Measurements from ENCODE around the gene U2SURP.

U2SURP gene

DNA sequence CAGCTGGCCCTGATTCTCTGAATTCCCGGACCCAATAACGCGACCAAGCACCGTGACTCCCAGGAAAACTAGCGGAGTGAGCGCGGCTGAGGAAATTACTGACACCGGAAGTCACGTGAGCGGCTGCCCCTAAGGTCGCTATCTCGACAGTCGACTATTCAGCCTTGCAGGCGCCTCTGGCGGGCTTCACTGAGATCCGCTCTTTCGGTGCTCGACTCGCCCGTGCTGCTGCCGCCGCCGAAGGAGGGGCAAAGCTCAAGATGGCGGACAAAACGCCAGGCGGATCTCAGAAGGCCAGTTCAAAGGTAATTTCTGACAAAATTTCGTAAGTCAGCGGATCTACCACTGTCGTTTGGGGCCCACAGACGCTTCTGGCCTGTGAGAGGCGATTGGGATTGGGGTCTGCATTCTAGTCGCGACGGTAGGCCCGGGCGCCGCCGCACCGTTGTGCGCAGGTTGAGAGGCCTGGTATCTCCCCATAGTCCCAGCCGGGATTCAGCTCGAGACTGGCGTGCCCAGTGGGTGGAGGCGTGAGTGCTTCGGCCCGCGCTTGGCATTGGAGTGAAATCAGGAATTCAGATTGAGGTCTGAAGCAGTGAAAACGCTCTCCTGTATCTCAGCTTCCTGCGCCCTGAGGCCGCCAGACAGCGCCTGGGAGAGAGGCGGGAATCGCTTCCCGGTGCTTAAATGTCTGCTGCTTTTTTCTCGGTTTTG lies at the start of gene U2SURP:
U2SURP (plus strand) TSS at position 202 of the 714 bp plus-strand sequence; CDS start at position 261, 59 bp downstream.
- ChIA-PET CTCF (interaction anchor here (0.5 to 3.7 kb wide), 4 partner anchors 8 to 179 kb away, joined by 3 to 15 read pairs (median 4); no protein-coding TSS in a partner anchor), POLR2A (interaction anchor here (0.7 to 2.7 kb wide), 19 partner anchors 8 to 686 kb away, joined by 3 to 11 read pairs (median 4); partner anchors contain the start of genes PCOLCE2 and XRN1)
- TF ChIP-seq NFRKB (IDR thresholded peaks at IDR 0.05) (peak; percentile 74), LEF1 (IDR thresholded peaks at IDR 0.05; ENCODE audit: borderline replicate concordance) (no peak), HDGF (IDR thresholded peaks at IDR 0.05; ENCODE audit: borderline replicate concordance) (no peak), FOXK2 (IDR thresholded peaks at IDR 0.05) (no peak), L3MBTL2 (conservative IDR thresholded peaks at IDR 0.05) (peak; percentile 45), SUZ12 (IDR thresholded peaks at IDR 0.05) (no peak), CTBP1 (IDR thresholded peaks at IDR 0.05; ENCODE audit: borderline replicate concordance) (peak; percentile 53; the same call in 1 of the 2 replicates), BHLHE40 (IDR thresholded peaks at IDR 0.05; ENCODE audit: borderline replicate concordance) (peak; percentile 42; the same call in 1 of the 2 replicates), FOXM1 (IDR thresholded peaks at IDR 0.05; ENCODE audit: borderline replicate concordance) (no peak), ARNT (IDR thresholded peaks at IDR 0.05) (peak; percentile 45; the same call in 1 of the 2 replicates), ZNF384 (IDR thresholded peaks at IDR 0.05) (no peak), SP1 (IDR thresholded peaks at IDR 0.05) (no peak), TARDBP (IDR thresholded peaks at IDR 0.05) (no peak), FOXA1 (IDR thresholded peaks at IDR 0.05) (no peak), ELF4 (IDR thresholded peaks at IDR 0.05) (peak; percentile 86)
- TF ChIP-seq, protein P1, sequence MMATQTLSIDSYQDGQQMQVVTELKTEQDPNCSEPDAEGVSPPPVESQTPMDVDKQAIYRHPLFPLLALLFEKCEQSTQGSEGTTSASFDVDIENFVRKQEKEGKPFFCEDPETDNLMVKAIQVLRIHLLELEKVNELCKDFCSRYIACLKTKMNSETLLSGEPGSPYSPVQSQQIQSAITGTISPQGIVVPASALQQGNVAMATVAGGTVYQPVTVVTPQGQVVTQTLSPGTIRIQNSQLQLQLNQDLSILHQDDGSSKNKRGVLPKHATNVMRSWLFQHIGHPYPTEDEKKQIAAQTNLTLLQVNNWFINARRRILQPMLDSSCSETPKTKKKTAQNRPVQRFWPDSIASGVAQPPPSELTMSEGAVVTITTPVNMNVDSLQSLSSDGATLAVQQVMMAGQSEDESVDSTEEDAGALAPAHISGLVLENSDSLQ (IDR thresholded peaks at IDR 0.05) = peak; percentile 55; the same call in 1 of the 2 replicates
- DNase-seq (ENCODE audit: extremely low spot score) = peak; percentile 97

DNA sequence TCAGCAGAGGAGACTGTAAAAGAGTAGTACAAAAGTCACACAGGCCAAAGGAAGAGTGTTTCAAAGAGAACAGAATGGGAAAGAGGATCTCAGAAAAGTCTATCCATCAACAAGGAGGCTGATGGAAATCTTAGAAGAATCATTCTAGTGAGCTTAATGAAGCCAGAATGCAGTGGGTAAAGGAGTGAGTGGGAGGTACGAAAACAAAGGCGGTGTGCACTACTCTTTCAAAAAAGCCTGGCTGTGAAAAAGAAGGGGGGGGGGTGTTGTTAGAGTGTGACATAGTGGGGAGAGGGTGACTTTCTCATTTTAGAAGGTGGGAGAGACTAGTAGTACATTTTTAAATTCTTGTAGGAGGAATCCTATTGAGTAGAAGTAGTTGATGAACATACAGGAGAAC lies 49.6 kb upstream of the U2SURP start:
- ChIA-PET POLR2A (no interaction called here), CTCF (no interaction called here)
- TF ChIP-seq ARNT (IDR thresholded peaks at IDR 0.05) (no peak), FOXA1 (IDR thresholded peaks at IDR 0.05) (no peak), TARDBP (IDR thresholded peaks at IDR 0.05) (no peak), BHLHE40 (IDR thresholded peaks at IDR 0.05; ENCODE audit: borderline replicate concordance) (no peak), LEF1 (IDR thresholded peaks at IDR 0.05; ENCODE audit: borderline replicate concordance) (no peak), SP1 (IDR thresholded peaks at IDR 0.05) (no peak), FOXK2 (IDR thresholded peaks at IDR 0.05) (no peak), ZNF384 (IDR thresholded peaks at IDR 0.05) (no peak), ELF4 (IDR thresholded peaks at IDR 0.05) (no peak), L3MBTL2 (conservative IDR thresholded peaks at IDR 0.05) (no peak), SUZ12 (IDR thresholded peaks at IDR 0.05) (no peak), NFRKB (IDR thresholded peaks at IDR 0.05) (no peak), CTBP1 (IDR thresholded peaks at IDR 0.05; ENCODE audit: borderline replicate concordance) (no peak), FOXM1 (IDR thresholded peaks at IDR 0.05; ENCODE audit: borderline replicate concordance) (no peak), HDGF (IDR thresholded peaks at IDR 0.05; ENCODE audit: borderline replicate concordance) (no peak)
- TF ChIP-seq, protein P1 (IDR thresholded peaks at IDR 0.05) = no peak
- DNase-seq (ENCODE audit: extremely low spot score) = no peak

DNA sequence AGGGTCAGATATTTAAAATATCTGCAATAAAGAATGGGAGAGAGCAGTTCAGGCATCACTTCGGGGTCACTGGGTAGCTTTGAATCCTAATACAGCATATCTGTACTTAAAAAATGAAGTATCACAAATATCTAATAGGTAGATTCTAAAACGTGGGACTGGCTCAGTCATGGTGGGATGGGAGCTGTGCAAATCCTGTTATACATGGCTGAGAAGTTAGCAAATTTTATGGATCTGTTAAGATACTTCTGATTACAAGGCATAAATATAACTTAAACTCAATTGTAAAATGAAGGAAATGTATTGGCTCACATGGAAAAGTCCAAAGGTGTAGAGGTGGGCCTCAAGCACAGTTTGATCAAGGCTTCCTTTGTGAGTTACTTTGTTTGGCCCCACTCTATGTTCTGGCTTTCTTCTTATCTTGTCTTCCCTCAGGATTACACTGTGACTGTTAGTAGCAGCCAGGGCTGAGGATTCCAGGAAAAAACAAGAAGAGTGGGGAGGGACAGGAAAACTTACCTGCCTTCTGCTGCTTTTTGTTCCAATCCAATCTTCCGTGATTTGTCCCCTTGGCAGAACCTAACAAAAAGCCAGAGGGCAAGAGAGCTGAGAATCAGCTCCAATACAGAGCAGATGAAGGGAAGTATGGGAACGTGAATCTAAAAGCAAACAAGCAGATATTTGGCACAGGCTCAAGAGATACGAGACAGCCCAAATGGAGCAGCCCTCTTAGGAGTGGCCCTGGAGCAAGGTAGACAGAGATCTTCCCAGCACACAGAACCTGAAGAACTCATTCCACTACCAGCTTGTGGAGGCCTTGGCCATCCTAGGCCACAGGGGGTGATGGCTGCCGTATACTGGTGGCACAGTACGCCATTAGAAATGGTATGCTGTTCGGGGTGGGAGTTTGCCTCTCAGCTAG lies 48.8 kb upstream of the U2SURP start:
- no peak for DNase-seq (ENCODE audit: extremely low spot score)
- ChIA-PET CTCF (no interaction called here), POLR2A (no interaction called here)
- TF ChIP-seq HDGF (IDR thresholded peaks at IDR 0.05; ENCODE audit: borderline replicate concordance) (no peak), SP1 (IDR thresholded peaks at IDR 0.05) (no peak), NFRKB (IDR thresholded peaks at IDR 0.05) (no peak), BHLHE40 (IDR thresholded peaks at IDR 0.05; ENCODE audit: borderline replicate concordance) (no peak), ARNT (IDR thresholded peaks at IDR 0.05) (no peak), FOXK2 (IDR thresholded peaks at IDR 0.05) (no peak), ZNF384 (IDR thresholded peaks at IDR 0.05) (no peak), TARDBP (IDR thresholded peaks at IDR 0.05) (no peak), ELF4 (IDR thresholded peaks at IDR 0.05) (no peak), FOXM1 (IDR thresholded peaks at IDR 0.05; ENCODE audit: borderline replicate concordance) (no peak), LEF1 (IDR thresholded peaks at IDR 0.05; ENCODE audit: borderline replicate concordance) (no peak), SUZ12 (IDR thresholded peaks at IDR 0.05) (no peak), FOXA1 (IDR thresholded peaks at IDR 0.05) (no peak), CTBP1 (IDR thresholded peaks at IDR 0.05; ENCODE audit: borderline replicate concordance) (no peak), L3MBTL2 (conservative IDR thresholded peaks at IDR 0.05) (no peak)
- TF ChIP-seq, protein P1 (IDR thresholded peaks at IDR 0.05) = no peak

DNA sequence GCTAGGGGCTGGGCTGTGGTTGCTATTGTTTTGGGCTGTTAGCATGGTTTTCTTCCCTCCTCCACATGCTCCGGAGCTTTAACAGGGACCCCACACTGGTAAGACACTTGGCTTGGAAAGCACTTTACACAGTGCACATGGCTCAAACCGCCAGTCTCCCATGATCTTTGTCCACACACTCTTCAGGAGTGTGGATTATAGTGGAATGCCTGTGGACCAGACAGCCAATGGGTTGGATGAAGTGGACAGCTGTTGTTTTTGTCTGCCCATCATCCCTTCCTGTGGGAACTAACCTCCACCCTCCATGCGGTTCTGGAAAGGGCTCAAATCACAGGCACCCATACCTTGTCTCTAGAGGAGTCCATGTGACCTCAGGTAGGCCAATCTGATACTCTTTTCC lies 47.9 kb upstream of the U2SURP start:
- no peak for DNase-seq (ENCODE audit: extremely low spot score)

More for the DNA sequence above, 47.9 kb upstream of the U2SURP start:
- TF ChIP-seq TARDBP (IDR thresholded peaks at IDR 0.05) (no peak), ARNT (IDR thresholded peaks at IDR 0.05) (no peak), NFRKB (IDR thresholded peaks at IDR 0.05) (no peak), FOXM1 (IDR thresholded peaks at IDR 0.05; ENCODE audit: borderline replicate concordance) (no peak), SUZ12 (IDR thresholded peaks at IDR 0.05) (no peak), LEF1 (IDR thresholded peaks at IDR 0.05; ENCODE audit: borderline replicate concordance) (no peak), ELF4 (IDR thresholded peaks at IDR 0.05) (no peak), SP1 (IDR thresholded peaks at IDR 0.05) (no peak), ZNF384 (IDR thresholded peaks at IDR 0.05) (no peak), FOXA1 (IDR thresholded peaks at IDR 0.05) (no peak), L3MBTL2 (conservative IDR thresholded peaks at IDR 0.05) (no peak), FOXK2 (IDR thresholded peaks at IDR 0.05) (no peak)
- TF ChIP-seq, protein P1 (IDR thresholded peaks at IDR 0.05) = no peak
- ChIA-PET CTCF (no interaction called here), POLR2A (no interaction called here)

Measured in HEK293T (cell line).